HUDEP-2 (cell line): ENCODE data around the gene DOK7.
"Not testable (repeated sequence)": the region's sequence is repeated elsewhere in the genome, so short reads cannot be mapped to it uniquely, and the experiment has no call there.

Experiments
- DNase-seq, 76 experiments: peaks; one replicate each; lab custom pipeline; 2025; ENCODE audit not compliant: unreplicated experiment in 76 of 76; lab: John Stamatoyannopoulos, UW

The DOK7 gene

GRCh38 chr4:3498901-3499510, 35.9 kb downstream of the DOK7 start:
- DNase-seq: no peak

GRCh38 chr4:3499710-3500109, 36.6 kb downstream of the DOK7 start:
- DNase-seq: no peak

- no peak for DNase-seq
These were observed 37.0 kb downstream of the DOK7 start for GRCh38 chr4:3500111-3500510.

- no peak for DNase-seq
These were observed 37.6 kb downstream of the DOK7 start for GRCh38 chr4:3500634-3501101.

GRCh38 chr4:3501126-3501824, 38.2 kb downstream of the DOK7 start:
- DNase-seq: no peak

GRCh38 chr4:3501825-3502425, 38.8 kb downstream of the DOK7 start:
- no peak for DNase-seq

GRCh38 chr4:3502941-3503936, 40.1 kb downstream of the DOK7 start:
- DNase-seq: no peak

GRCh38 chr4:3505231-3505630, 42.1 kb downstream of the DOK7 start:
- DNase-seq: no peak

- no peak for DNase-seq
These were observed 45.4 kb downstream of the DOK7 start for GRCh38 chr4:3508542-3508941.

- DNase-seq: no peak
These were observed 47.4 kb downstream of the DOK7 start for GRCh38 chr4:3510481-3510880.

- no peak for DNase-seq
These were observed 48.1 kb downstream of the DOK7 start for GRCh38 chr4:3511187-3511586.

GRCh38 chr4:3511601-3512000, 48.5 kb downstream of the DOK7 start:
- DNase-seq: not testable (repeated sequence)

- no peak for DNase-seq
These were observed 49.2 kb downstream of the DOK7 start for GRCh38 chr4:3512279-3512678.

GRCh38 chr4:3512719-3513118, 49.6 kb downstream of the DOK7 start:
- no peak for DNase-seq

GRCh38 chr4:3513807-3514206, 50.7 kb downstream of the DOK7 start:
- no peak for DNase-seq

GRCh38 chr4:3514221-3514780, 51.2 kb downstream of the DOK7 start:
- DNase-seq: no peak

- no peak for DNase-seq
These were observed 51.8 kb downstream of the DOK7 start for GRCh38 chr4:3514806-3515501.

- no peak for DNase-seq
These were observed 52.5 kb downstream of the DOK7 start for GRCh38 chr4:3515646-3516045.

GRCh38 chr4:3516061-3516835, 53.1 kb downstream of the DOK7 start:
- DNase-seq: no peak
